Osteocyte (in vitro differentiated cells): ENCODE measurements around the gene CRADD. TPM values are rescaled to one million over a fixed set of nuclear protein-coding genes. Genes with fewer than 3 reads are reported as not detected.

Source experiments
- DNase-seq: peaks from one replicate; pipeline ENCODE4 v3.0.0; 2021; ENCODE audit warnings: mixed read lengths; ENCODE audit not compliant: unreplicated experiment; ENCODE audit errors: extremely low spot score
- H3K27ac Mint-ChIP-seq: one replicate; pipeline ENCODE4 v1.8.0; 2021; ENCODE audit warnings: mild to moderate bottlenecking, mixed read lengths; ENCODE audit not compliant: unreplicated experiment
- H3K27me3 Mint-ChIP-seq: one replicate; pipeline ENCODE4 v1.8.0; 2021; ENCODE audit warnings: mixed read lengths; ENCODE audit not compliant: unreplicated experiment
- H3K36me3 Mint-ChIP-seq: one replicate; pipeline ENCODE4 v1.8.0; 2021; ENCODE audit warnings: mixed read lengths; ENCODE audit not compliant: unreplicated experiment
- H3K4me1 Mint-ChIP-seq: one replicate; pipeline ENCODE4 v1.8.0; 2021; ENCODE audit warnings: mixed read lengths; ENCODE audit not compliant: unreplicated experiment
- H3K4me3 Mint-ChIP-seq: one replicate; pipeline ENCODE4 v1.8.0; 2021; ENCODE audit warnings: mild to moderate bottlenecking, moderate library complexity, mixed read lengths; ENCODE audit not compliant: unreplicated experiment
- H3K9me3 Mint-ChIP-seq: one replicate; pipeline ENCODE4 v1.8.0; 2021; ENCODE audit warnings: mixed read lengths; ENCODE audit not compliant: unreplicated experiment
- CTCF ChIP-seq: fragments of 200-600 bp; sonication (generic); IDR thresholded peaks from 2 replicates; pipeline ENCODE4 v1.5.0; 2021; ENCODE audit warnings: antibody characterized with exemption, mild to moderate bottlenecking, moderate library complexity
- total RNA-seq: library from RNA; stranded (reverse); gene quantifications from 2 replicates; pipeline ENCODE4 v1.2.1, GENCODE V29; 2021

The CRADD gene
- total RNA-seq, 1 donor from 2014 or later = 13.8 TPM

GRCh38 chr12:93758801-93759373 lies 81.7 kb downstream of the CRADD start:
- no peak for TF ChIP-seq CTCF
- Mint-ChIP-seq H3K27ac (peak overlapping the region; percentile 91), H3K4me3 (no peak overlapping the region), H3K27me3 (no peaks in the 10 kb centered on the region), H3K36me3 (peaks cover 3% of the 10 kb centered on the region), H3K9me3 (no peaks in the 10 kb centered on the region), H3K4me1 (peaks cover 22% of the 10 kb centered on the region)
- DNase-seq = no peak

GRCh38 chr12:93759512-93760081 lies 82.4 kb downstream of the CRADD start:
- TF ChIP-seq CTCF = no peak
- Mint-ChIP-seq H3K4me3 (peak overlapping the region; percentile 30), H3K9me3 (no peaks in the 10 kb centered on the region), H3K27ac (peak overlapping the region; percentile 91), H3K4me1 (peaks cover 24% of the 10 kb centered on the region), H3K36me3 (no peaks in the 10 kb centered on the region), H3K27me3 (no peaks in the 10 kb centered on the region)
- no peak for DNase-seq

GRCh38 chr12:93760275-93760875 lies 83.2 kb downstream of the CRADD start:
- Mint-ChIP-seq H3K9me3 (no peaks in the 10 kb centered on the region), H3K27me3 (no peaks in the 10 kb centered on the region), H3K4me3 (no peak overlapping the region), H3K4me1 (peaks cover 24% of the 10 kb centered on the region), H3K27ac (no peak overlapping the region), H3K36me3 (no peaks in the 10 kb centered on the region)
- DNase-seq = no peak
- TF ChIP-seq CTCF = no peak

GRCh38 chr12:93762059-93762719 lies 85.0 kb downstream of the CRADD start:
- H3K36me3 Mint-ChIP-seq = no peaks in the 10 kb centered on the region
- H3K9me3 Mint-ChIP-seq = no peaks in the 10 kb centered on the region
- peaks cover 36% of the 10 kb centered on the region for H3K4me1 Mint-ChIP-seq
- DNase-seq = no peak
- TF ChIP-seq CTCF = no peak
- H3K4me3 Mint-ChIP-seq = no peak overlapping the region
- H3K27me3 Mint-ChIP-seq = no peaks in the 10 kb centered on the region
- H3K27ac Mint-ChIP-seq = no peak overlapping the region
